Stimulated activated CD4-positive, alpha-beta T cell treated with anti-CD3 and anti-CD28 coated beads, Interleukin-15, amount 100 ng/mL, for 1 hour (primary cell): Measurements from ENCODE around the gene PPA2.

ENCODE experiments used
- DNase-seq, 2 donors: peaks; one replicate each; pipeline ENCODE4 v3.0.0-alpha.2; 2020; ENCODE audit warnings: low read depth in 1 of 2, low spot score in 1 of 2

The PPA2 gene

GRCh38 chr4:105399532-105400161, 74.2 kb downstream of the PPA2 start:
- DNase-seq = no peak

GRCh38 chr4:105392858-105393257, 81.0 kb downstream of the PPA2 start:
- no peak for DNase-seq

GRCh38 chr4:105389167-105389566, 84.7 kb downstream of the PPA2 start:
- DNase-seq = no peak

- no peak for DNase-seq
Measured at GRCh38 chr4:105387466-105387865, 86.4 kb downstream of the PPA2 start.

- DNase-seq = no peak
Measured at GRCh38 chr4:105386012-105386411, 87.8 kb downstream of the PPA2 start.

- DNase-seq = no peak
Measured at GRCh38 chr4:105374071-105374470, 99.8 kb downstream of the PPA2 start.

GRCh38 chr4:105373324-105373723, 100.5 kb downstream of the PPA2 start:
- DNase-seq = no peak

- no peak for DNase-seq
Measured at GRCh38 chr4:105369988-105370387, 103.9 kb downstream of the PPA2 start.

GRCh38 chr4:105361053-105361452, 112.8 kb downstream of the PPA2 start:
- no peak for DNase-seq

GRCh38 chr4:105357258-105357980, 116.4 kb downstream of the PPA2 start:
- no peak for DNase-seq

GRCh38 chr4:105356194-105356593, 117.7 kb downstream of the PPA2 start:
- no peak for DNase-seq

- DNase-seq = no peak
Measured at GRCh38 chr4:105352826-105353225, 121.0 kb downstream of the PPA2 start.

GRCh38 chr4:105351861-105352260, 122.0 kb downstream of the PPA2 start:
- DNase-seq = no peak

- DNase-seq = no peak
Measured at GRCh38 chr4:105350859-105351490, 122.9 kb downstream of the PPA2 start.

- DNase-seq = no peak
Measured at GRCh38 chr4:105348719-105349118, 125.1 kb downstream of the PPA2 start.

- DNase-seq = no peak
Measured at GRCh38 chr4:105346869-105347268, 127.0 kb downstream of the PPA2 start.

- DNase-seq = no peak
Measured at GRCh38 chr4:105345838-105346237, 128.0 kb downstream of the PPA2 start.

- no peak for DNase-seq
Measured at GRCh38 chr4:105345358-105345757, 128.5 kb downstream of the PPA2 start.

- DNase-seq = no peak
Measured at GRCh38 chr4:105344141-105344540, 129.7 kb downstream of the PPA2 start.

- no peak for DNase-seq
Measured at GRCh38 chr4:105343146-105343931, 130.5 kb downstream of the PPA2 start.

GRCh38 chr4:105329081-105329480, 144.8 kb downstream of the PPA2 start:
- DNase-seq = no peak

GRCh38 chr4:105327956-105328355, 145.9 kb downstream of the PPA2 start:
- no peak for DNase-seq
